Brain microvascular endothelial cell (primary cell): Measurements from ENCODE around the gene GRK3.
"Not testable (repeated sequence)": the region's sequence is repeated elsewhere in the genome, so short reads cannot be mapped to it uniquely, and the experiment has no call there.

Experiments used
- DNase-seq: peaks from one replicate; pipeline ENCODE4 v3.0.0-alpha.2; 2020
- H3K27ac ChIP-seq: fragments of 250-450 bp; sonication (Bioruptor Pico); 2 replicates; pipeline ENCODE4 v1.5.1; 2020; ENCODE audit warnings: mild to moderate bottlenecking, moderate library complexity
- H3K27me3 ChIP-seq: fragments of 250-450 bp; sonication (Bioruptor Pico); replicated peaks from 2 replicates; pipeline ENCODE4 v1.5.1; 2020; ENCODE audit warnings: mild to moderate bottlenecking
- H3K36me3 ChIP-seq: fragments of 250-450 bp; sonication (Bioruptor Pico); replicated peaks from 2 replicates; pipeline ENCODE4 v1.5.1; 2020; ENCODE audit warnings: mild to moderate bottlenecking
- H3K4me3 ChIP-seq: 2 replicates; pipeline ENCODE4 v1.5.1; 2011; ENCODE audit warnings: low read depth, mild to moderate bottlenecking, control low read depth, low read length, moderate library complexity
- in situ Hi-C: cut with HindIII; loops from 2 replicates; pipeline ENCODE4 v1.10.0; 2017; ENCODE audit warnings: low sequenced_read_pairs, low pct_ligation_motif_present
- TF ChIP-seq, protein P1 (sequence below): IDR thresholded peaks from 2 replicates; pipeline ENCODE4 v1.5.1; 2011; ENCODE audit warnings: low read depth, mild to moderate bottlenecking, moderate library complexity, low read length, control low read depth, inconsistent platforms; ENCODE audit errors: missing control alignments

GRK3 gene

DNA sequence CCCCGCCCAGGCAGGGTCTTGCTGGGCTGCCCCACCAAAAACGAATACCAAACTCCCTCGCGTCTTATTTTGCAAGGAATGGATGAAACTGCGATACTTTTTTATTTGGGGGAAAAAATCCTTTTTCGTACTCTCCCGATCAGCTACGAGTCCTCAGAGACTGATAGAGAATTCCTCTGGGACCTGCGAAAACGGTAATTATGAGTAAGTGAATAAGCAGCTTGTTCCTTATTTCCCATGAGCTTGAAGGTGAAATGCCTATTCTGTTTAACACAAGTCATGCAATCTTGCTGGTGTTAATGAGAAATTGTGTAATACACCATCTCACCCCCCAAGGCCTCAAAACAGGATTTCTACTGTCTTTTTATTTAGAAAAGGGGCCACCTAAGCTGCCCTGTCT, 5.5 kb downstream of the GRK3 start:
- DNase-seq, result no peak
- Histone ChIP-seq H3K36me3 (no peaks in the 10 kb centered on the region), H3K27ac (no peak overlapping the region), H3K27me3 (no peaks in the 10 kb centered on the region), H3K4me3 (no peak overlapping the region)
- TF ChIP-seq, protein P1, sequence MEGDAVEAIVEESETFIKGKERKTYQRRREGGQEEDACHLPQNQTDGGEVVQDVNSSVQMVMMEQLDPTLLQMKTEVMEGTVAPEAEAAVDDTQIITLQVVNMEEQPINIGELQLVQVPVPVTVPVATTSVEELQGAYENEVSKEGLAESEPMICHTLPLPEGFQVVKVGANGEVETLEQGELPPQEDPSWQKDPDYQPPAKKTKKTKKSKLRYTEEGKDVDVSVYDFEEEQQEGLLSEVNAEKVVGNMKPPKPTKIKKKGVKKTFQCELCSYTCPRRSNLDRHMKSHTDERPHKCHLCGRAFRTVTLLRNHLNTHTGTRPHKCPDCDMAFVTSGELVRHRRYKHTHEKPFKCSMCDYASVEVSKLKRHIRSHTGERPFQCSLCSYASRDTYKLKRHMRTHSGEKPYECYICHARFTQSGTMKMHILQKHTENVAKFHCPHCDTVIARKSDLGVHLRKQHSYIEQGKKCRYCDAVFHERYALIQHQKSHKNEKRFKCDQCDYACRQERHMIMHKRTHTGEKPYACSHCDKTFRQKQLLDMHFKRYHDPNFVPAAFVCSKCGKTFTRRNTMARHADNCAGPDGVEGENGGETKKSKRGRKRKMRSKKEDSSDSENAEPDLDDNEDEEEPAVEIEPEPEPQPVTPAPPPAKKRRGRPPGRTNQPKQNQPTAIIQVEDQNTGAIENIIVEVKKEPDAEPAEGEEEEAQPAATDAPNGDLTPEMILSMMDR, result no peak
- in situ Hi-C loops, result no loop called here

DNA sequence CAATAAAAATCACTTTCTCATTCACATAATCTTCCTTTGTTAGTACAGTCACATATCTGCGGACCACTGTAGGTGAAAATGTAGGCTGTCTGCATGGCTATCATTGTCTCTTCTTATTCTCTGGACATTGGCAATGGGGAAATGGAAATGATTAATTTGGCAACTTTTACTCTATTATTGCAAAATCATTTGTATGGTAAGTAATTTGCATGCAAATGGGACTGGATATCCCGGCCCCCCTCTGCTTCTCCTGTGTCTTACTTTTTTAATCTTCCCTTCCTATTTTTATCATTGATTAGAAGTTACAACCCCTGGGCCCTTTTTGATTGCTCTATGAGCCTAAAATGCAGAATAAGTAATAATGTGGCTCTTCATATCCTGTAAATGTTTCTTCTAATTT, 6.0 kb downstream of the GRK3 start:
- no peak for DNase-seq
- H3K36me3 ChIP-seq, result no peaks in the 10 kb centered on the region
- in situ Hi-C loops, result no loop called here
- no peak overlapping the region for H3K27ac ChIP-seq
- TF ChIP-seq, protein P1, result no peak
- no peak overlapping the region for H3K4me3 ChIP-seq
- H3K27me3 ChIP-seq, result no peaks in the 10 kb centered on the region

DNA sequence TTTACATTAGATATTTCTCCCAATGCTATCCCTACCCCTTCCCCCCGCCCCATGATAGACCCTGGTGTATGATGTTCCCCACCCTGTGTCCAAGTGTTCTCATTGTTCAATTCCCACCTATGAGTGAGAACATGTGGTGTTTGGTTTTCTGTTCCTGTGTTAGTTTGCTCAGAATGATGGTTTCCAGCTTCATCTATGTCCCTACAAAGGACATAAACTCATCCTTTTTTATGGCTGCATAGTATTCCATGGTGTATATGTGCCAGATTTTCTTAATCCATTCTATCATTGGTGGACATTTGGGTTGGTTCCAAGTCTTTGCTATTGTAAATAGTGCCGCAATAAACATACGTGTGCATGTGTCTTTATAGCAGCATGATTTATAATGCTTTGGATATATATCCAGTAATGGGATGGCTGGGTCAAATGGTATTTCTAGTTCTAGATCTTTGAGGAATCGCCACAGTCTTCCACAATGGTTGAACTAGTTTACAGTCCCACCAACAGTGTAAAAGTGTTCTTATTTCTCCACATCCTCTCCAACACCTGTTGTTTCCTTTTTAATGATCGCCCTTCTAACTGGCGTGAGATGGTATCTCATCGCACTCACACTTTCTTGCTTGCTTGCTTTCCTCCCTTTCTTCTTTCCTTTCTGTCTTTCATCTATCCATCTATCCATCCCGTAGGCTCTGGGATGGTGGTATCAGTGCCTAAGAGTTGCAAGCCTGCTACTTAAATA, 7.7 kb downstream of the GRK3 start:
- H3K4me3 ChIP-seq, H3K27ac ChIP-seq, DNase-seq, H3K27me3 ChIP-seq, H3K36me3 ChIP-seq, in situ Hi-C loops: not testable (repeated sequence)

DNA sequence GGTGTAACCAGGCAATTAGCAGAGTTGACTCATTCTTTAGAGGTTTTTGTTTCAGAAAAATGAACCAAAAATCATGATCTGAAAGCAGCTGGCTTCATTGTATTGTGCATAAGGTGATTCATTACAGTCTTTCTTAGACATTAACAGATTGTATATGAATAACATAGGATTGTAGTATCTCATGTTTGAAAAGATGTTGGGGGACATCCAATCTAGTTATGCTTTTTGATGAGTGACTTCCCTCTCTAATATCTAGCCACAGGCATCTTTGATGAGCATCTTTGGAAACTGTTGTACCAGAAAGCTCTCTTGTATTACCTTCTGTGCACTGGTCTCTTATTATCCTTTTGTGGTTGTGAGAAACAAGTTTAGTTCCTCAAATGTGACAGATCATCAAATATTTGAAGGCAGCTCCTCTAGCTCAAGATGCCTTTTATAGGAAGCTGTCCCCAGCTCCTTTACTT, 8.3 kb downstream of the GRK3 start:
- H3K4me3 ChIP-seq, result no peak overlapping the region
- no peak overlapping the region for H3K27ac ChIP-seq
- H3K36me3 ChIP-seq, result no peaks in the 10 kb centered on the region
- no peaks in the 10 kb centered on the region for H3K27me3 ChIP-seq
- DNase-seq, result no peak
- in situ Hi-C loops, result no loop called here
- TF ChIP-seq, protein P1, result no peak

DNA sequence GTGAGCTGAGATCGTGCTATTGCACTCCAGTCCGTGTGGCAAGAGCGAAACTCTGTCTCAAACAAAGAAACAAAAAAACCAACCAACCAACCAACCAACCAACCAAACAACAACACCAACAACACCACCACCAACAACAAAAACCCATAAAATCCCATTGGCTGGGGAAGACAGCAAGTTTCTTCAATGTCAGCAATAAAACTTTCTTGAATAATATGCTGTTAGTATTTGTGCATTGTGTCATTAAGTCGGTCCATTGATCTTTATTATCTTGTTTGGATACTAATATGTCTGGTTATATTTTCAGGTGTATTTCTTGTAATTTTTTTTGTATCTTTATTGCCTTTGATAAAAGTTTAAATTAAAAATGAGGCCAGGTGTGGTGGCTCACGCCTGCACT, 9.4 kb downstream of the GRK3 start:
- TF ChIP-seq, protein P1, result no peak
- in situ Hi-C loops, result no loop called here
- no peaks in the 10 kb centered on the region for H3K36me3 ChIP-seq
- DNase-seq, result no peak
- no peaks in the 10 kb centered on the region for H3K27me3 ChIP-seq
- H3K27ac ChIP-seq, result no peak overlapping the region
- no peak overlapping the region for H3K4me3 ChIP-seq

DNA sequence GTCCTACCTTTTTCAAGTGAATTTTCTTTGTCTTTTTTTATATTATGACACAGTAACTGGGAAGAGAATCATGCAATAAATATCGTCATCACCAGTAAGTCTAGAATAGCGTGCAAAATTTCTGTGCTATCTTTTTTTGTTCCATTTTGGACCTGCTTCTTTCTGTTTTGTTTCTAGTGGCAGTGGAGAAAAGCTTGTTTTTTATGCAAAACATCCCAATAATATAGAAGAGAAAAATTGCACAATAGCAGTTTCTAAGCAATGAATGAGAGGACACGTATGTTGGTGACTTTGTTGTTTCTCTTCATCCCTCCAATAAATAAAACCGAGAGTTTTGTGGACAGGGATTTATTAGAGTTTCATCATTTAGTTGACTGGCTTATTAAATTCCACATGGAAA, 10.3 kb downstream of the GRK3 start:
- H3K27ac ChIP-seq, result no peak overlapping the region
- H3K27me3 ChIP-seq, result no peaks in the 10 kb centered on the region
- H3K4me3 ChIP-seq, result no peak overlapping the region
- in situ Hi-C loops, result no loop called here
- H3K36me3 ChIP-seq, result no peaks in the 10 kb centered on the region
- TF ChIP-seq, protein P1, result no peak
- no peak for DNase-seq

DNA sequence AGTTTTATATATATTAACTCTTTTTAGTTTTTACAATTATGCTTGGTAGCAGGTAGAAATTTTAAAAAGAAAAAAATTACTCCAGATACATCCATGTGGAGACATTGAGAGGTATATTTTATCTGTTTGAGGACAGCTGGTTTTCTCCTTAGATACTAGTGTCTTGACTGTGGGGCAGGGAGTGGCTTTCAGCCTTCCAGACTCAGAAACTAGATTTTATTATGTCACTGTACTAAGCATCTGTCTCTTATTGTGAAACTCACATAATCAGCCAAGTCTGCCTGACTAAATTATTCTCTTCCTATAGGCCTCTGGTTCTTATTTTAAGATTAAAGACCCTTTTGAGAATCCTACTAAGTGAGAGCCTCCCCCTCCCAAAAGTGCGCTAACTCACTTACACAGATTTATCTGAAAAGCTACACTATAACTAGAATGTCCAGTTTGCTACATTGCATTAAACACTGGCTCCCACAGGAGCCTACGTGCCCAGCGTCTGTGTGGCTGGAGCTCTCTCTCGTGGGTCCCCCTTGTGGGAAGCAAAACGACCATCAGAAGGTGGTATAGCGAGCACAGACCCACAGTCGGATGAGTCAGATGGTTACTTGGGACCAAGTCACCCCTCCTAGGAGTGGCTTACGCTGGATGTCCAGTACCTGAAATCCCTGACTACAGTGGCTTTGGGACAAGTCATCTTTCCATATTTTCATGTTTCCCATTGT, 11.4 kb downstream of the GRK3 start:
- H3K36me3 ChIP-seq, H3K4me3 ChIP-seq, DNase-seq, H3K27me3 ChIP-seq, in situ Hi-C loops, H3K27ac ChIP-seq: not testable (repeated sequence)

DNA sequence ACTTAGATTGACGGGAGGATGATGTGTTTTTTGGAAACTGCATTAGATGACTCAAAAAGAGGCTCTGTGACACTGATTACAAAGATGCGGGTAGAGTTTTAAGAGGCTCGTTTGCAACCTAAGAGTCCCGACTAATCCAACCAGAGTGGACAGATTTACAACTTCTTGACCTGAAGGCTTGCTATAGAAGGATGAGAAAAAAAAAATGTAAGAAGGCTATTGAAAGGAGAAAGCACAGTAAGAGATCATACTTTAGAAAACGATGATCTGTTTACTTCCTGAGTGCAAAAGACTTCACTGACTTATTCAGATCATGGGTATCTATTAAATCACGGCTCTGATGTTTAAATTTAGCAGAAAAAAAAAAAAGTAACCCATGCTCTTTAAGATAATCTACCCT, 17.0 kb downstream of the GRK3 start:
- H3K27ac ChIP-seq, DNase-seq, H3K4me3 ChIP-seq, in situ Hi-C loops, H3K27me3 ChIP-seq, H3K36me3 ChIP-seq: not testable (repeated sequence)
